Common myeloid progenitor, CD34-positive (primary cell): ENCODE measurements around the gene P2RY14.

ENCODE experiments used
- CTCF ChIA-PET: fragments of 350-600 bp; sonication (Branson Sonifier 250); formaldehyde crosslinking; loops from one replicate; lab custom pipeline; 2021; ENCODE audit warnings: antibody characterized with exemption; lab: Charles Lee
- POLR2A ChIA-PET: fragments of 350-600 bp; sonication (Branson Sonifier 250); formaldehyde crosslinking; loops from one replicate; lab custom pipeline; 2021; ENCODE audit warnings: antibody characterized with exemption; lab: Charles Lee
- DNase-seq, 3 donors: peaks; one replicate each; pipeline versions ENCODE4 v3.0.0 to v3.0.0-alpha.2; 2013
- H3K27ac ChIP-seq, 2 experiments: 1 replicate in 1 of 2; 2 replicates in 1 of 2; pipeline ENCODE4 v1.7.0; 2013; ENCODE audit warnings: inconsistent platforms in 2 of 2, low read length in 2 of 2, mild to moderate bottlenecking in 2 of 2, low read depth in 1 of 2, moderate library complexity in 1 of 2; ENCODE audit not compliant: severe bottlenecking in 2 of 2, insufficient read depth in 1 of 2, poor library complexity in 1 of 2
- H3K27me3 ChIP-seq, 5 experiments: replicated peaks in 2 of 5; 1 replicate in 3 of 5; 2 replicates in 2 of 5; pipeline versions ENCODE4 v1.6.1 to v1.7.0; 2013; ENCODE audit warnings: low read length in 4 of 5, mild to moderate bottlenecking in 2 of 5, moderate library complexity in 2 of 5, inconsistent platforms in 1 of 5; ENCODE audit not compliant: insufficient read depth in 5 of 5, control insufficient read depth in 4 of 5
- H3K36me3 ChIP-seq, 4 experiments: 1 replicate in 2 of 4; 2 replicates in 2 of 4; pipeline versions ENCODE4 v1.6.1 to v1.7.0; 2013; ENCODE audit warnings: low read length in 3 of 4, control low read depth in 1 of 4, mild to moderate bottlenecking in 1 of 4; ENCODE audit not compliant: control insufficient read depth in 4 of 4, insufficient read depth in 4 of 4
- H3K4me1 ChIP-seq, 4 experiments: 1 replicate in 3 of 4; 2 replicates in 1 of 4; pipeline versions ENCODE4 v1.6.1 to v1.7.1; 2013; ENCODE audit warnings: low read length in 3 of 4, mild to moderate bottlenecking in 3 of 4, control low read depth in 1 of 4, inconsistent platforms in 1 of 4, moderate library complexity in 1 of 4; ENCODE audit not compliant: control insufficient read depth in 4 of 4, insufficient read depth in 4 of 4; ENCODE audit errors: control extremely low read depth in 1 of 4
- H3K4me3 ChIP-seq, 7 experiments: 1 replicate in 4 of 7; 2 replicates in 3 of 7; pipeline versions ENCODE4 v1.5.1 to v1.7.0; 2013; ENCODE audit warnings: mild to moderate bottlenecking in 7 of 7, low read length in 6 of 7, moderate library complexity in 6 of 7, inconsistent platforms in 2 of 7, low read depth in 2 of 7, control low read depth in 1 of 7; ENCODE audit not compliant: insufficient read depth in 4 of 7, control insufficient read depth in 1 of 7; ENCODE audit errors: extremely low read depth in 1 of 7
- H3K9me3 ChIP-seq, 5 experiments: 1 replicate in 4 of 5; 2 replicates in 1 of 5; pipeline versions ENCODE4 v1.6.1 to v1.7.1; 2013; ENCODE audit warnings: low read length in 4 of 5, mild to moderate bottlenecking in 2 of 5, inconsistent platforms in 1 of 5, low read depth in 1 of 5, moderate library complexity in 1 of 5; ENCODE audit not compliant: control insufficient read depth in 4 of 5, insufficient read depth in 2 of 5; ENCODE audit errors: control extremely low read depth in 1 of 5
- WGBS: methylation state at CpG from one replicate; pipeline ENCODE4 v1.1.5; 2013; ENCODE audit not compliant: insufficient coverage; 5-methylcytosine and 5-hydroxymethylcytosine counted together

The P2RY14 gene

DNA sequence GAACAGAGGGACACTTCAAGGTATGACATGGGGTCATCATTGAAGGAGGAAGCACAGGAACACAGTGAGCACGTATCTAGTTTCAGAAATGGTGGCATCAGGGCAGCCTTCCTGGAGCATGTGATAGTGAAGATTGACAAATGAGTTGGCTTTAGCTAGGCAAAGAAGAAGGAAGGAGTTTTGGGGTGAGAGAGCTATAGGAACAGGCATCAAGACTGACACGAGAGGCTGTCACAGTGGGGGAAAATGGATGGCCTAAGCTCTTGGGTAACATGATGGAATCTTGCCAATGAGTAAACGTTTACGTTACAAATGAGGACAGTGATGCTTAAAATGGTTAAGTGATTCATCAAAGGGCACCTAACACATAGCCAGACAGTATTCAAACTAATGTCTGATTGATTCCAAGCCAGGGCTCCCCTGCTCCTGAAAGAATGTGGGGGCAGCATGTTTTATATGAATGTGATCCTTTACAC lies 52.2 kb downstream of the P2RY14 start:
- H3K9me3 ChIP-seq: peaks cover 0 to 3% (median 0%) of the 10 kb centered on the region in 5 experiments
- CTCF ChIA-PET: interaction anchor here (0.7 to 13.9 kb wide), 12 partner anchors 9 to 612 kb away, joined by 3 to 227 read pairs (median 12); partner anchors contain the start of gene P2RY14
- H3K27ac ChIP-seq: no peak overlapping the region
- no peak overlapping the region for H3K4me3 ChIP-seq
- POLR2A ChIA-PET: no interaction called here
- DNase-seq: peak in 2 of 3 donors; percentile 34 to 40
- H3K4me1 ChIP-seq: peaks cover 9 to 48% (median 28%) of the 10 kb centered on the region in 4 experiments
- H3K36me3 ChIP-seq: peaks cover 0 to 21% (median 3%) of the 10 kb centered on the region in 4 experiments
- no peaks in the 10 kb centered on the region for H3K27me3 ChIP-seq
- 64% methylated on average over 2 of the region's 4 CpGs for WGBS

DNA sequence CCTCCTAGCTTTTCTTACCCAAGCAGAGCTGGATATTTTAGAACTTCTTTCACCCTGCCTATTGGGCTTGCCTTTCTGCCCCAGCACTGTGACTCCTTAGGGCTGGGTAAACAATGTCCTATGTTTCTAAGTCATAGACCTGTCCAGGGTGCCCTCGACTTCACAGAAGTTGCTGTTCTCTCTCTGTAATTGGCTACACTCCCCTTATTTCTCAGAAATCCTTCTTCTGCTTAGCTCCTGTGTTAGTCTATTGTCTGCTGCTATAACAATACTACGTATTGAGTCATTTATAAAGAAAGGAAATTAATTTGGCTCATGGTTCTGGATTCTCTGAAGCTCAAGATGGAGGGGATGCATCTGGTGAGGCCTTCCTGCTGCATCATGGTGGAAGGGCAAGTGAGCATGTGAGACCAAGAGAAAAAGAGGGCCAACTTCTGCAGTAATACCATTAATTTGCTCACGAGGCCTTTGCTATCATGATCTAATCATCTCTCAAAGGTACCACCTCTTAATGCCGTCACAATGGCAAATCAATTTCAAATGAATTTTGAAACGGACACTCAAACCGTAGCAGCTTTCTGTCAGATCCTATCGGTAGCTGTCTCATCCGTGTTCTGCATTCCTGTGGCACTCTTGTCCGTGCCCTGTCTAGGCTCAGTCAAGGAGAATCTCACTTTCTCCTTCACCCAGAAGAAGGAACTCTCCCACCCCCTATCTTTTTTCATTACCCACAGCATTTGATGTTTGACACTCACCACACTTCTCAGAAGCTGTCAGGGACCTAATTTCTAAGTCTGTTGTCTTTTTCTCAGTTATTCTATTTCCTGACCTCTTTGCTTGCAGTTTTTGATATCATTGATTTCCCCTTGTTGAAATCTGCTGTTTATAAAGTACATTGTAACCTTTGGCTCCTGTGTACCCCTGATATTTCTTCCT lies 53.0 kb downstream of the P2RY14 start:
- ChIA-PET CTCF (interaction anchor here (0.9 to 13.9 kb wide), 13 partner anchors 8 to 613 kb away, joined by 3 to 227 read pairs (median 7); partner anchors contain the start of gene P2RY14), POLR2A (interaction anchor here (0.6 kb wide), 1 partner anchor 53 kb away, joined by 3 read pairs; no protein-coding TSS in a partner anchor)
- Histone ChIP-seq H3K27ac (no peak overlapping the region), H3K36me3 (peaks cover 0 to 28% (median 5%) of the 10 kb centered on the region in 4 experiments), H3K4me1 (peaks cover 6 to 41% (median 24%) of the 10 kb centered on the region in 4 experiments), H3K4me3 (no peak overlapping the region), H3K9me3 (peaks cover 0 to 3% (median 0%) of the 10 kb centered on the region in 5 experiments), H3K27me3 (no peaks in the 10 kb centered on the region)
- DNase-seq: peak in 2 of 3 donors; percentile 38 to 71
- WGBS: 90% methylated on average over 7 of the region's 9 CpGs

DNA sequence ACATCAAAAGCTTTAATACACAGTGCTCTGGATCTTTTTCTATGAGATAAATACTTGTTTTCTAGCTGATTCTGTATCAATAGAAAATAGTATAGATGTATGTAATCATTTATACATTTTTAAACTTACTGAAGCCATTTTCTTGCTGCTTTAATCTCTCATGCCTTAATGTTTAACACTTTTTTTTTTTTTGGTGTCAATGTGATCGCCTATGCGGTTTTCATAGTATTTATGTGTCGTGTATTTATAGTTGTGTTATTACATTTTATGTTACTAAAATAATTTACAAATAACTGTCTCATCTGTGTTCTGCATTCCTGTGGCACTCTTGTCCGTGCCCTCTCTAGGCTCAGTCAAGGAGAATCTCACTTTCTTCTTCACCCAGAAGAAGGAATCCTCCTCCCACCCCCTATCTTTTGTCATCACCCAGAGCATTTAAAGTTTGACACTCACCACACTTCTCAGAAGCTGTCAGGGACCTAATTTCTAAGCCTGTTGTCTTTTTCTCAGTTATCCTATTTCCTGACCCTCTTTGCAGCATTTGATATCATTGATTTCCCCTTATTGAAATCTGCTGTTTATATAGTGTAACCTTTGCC lies 54.0 kb downstream of the P2RY14 start:
- H3K27ac ChIP-seq: no peak overlapping the region
- H3K36me3 ChIP-seq: peaks cover 0 to 31% (median 5%) of the 10 kb centered on the region in 4 experiments
- CTCF ChIA-PET: interaction anchor here (0.7 to 13.9 kb wide), 10 partner anchors 7 to 242 kb away, joined by 3 to 227 read pairs (median 5); partner anchors contain the start of gene P2RY14
- no CpG with 5 or more reads among the region's 4 CpGs for WGBS
- H3K4me3 ChIP-seq: no peak overlapping the region
- POLR2A ChIA-PET: interaction anchor here (0.5 kb wide), 1 partner anchor 50 kb away, joined by 3 read pairs; no protein-coding TSS in a partner anchor
- no peak for DNase-seq
- peaks cover 5 to 37% (median 20%) of the 10 kb centered on the region in 4 experiments for H3K4me1 ChIP-seq
- peaks cover 0 to 3% (median 0%) of the 10 kb centered on the region in 5 experiments for H3K9me3 ChIP-seq
- H3K27me3 ChIP-seq: no peaks in the 10 kb centered on the region

DNA sequence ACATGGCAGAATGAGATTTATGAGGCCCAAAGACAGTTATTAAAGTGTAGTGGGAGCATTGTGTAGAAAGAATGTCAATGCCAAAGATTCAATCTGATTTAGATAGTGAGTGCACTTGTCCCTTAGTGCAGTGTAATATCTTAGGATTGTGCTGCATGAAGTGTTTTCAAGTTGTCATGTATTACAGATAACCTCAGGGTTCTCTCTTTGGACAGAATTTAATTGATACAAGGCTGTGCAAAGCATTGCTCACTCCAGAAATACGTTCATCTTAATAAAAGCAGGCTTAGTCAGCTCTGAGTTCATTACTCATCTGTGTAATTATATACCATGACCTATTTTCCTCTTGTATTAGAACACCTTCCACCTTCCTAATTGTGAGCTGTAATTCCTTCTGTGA lies 59.3 kb downstream of the P2RY14 start:
- ChIA-PET POLR2A (interaction anchor here (1.0 kb wide), 1 partner anchor 21 kb away, joined by 3 read pairs; no protein-coding TSS in a partner anchor), CTCF (interaction anchor here (0.7 to 4.6 kb wide), 4 partner anchors 9 to 375 kb away, joined by 3 to 29 read pairs (median 5); no protein-coding TSS in a partner anchor)
- WGBS: no CpG with 5 or more reads among the region's 1 CpG
- no peak for DNase-seq
- no peak overlapping the region for H3K27ac ChIP-seq
- H3K4me1 ChIP-seq: peaks cover 0 to 5% (median 0%) of the 10 kb centered on the region in 4 experiments
- peaks cover 0 to 3% (median 0%) of the 10 kb centered on the region in 5 experiments for H3K9me3 ChIP-seq
- H3K27me3 ChIP-seq: no peaks in the 10 kb centered on the region
- peaks cover 0 to 28% (median 5%) of the 10 kb centered on the region in 4 experiments for H3K36me3 ChIP-seq
- no peak overlapping the region for H3K4me3 ChIP-seq

DNA sequence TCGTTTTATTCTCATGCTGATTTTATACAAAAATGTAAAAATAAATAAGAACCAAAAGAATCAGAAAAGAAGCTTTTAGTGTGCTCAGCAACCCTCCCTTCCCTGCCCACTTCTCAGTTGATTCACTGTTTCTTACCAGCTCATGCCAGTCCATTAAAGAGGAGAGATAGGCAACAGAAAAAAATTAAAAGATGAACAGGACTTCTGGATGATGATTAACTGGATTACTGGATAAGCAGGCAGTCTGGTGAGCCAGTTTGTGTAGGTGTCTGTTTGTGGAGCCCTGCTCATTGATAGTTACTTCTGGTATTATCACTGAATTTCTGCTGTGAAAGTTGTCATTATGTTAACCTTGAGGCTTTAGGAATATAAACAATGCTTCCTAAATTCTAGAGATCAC lies 60.2 kb downstream of the P2RY14 start:
- no peaks in the 10 kb centered on the region for H3K27me3 ChIP-seq
- no peak for DNase-seq
- peaks cover 0 to 35% (median 6%) of the 10 kb centered on the region in 4 experiments for H3K36me3 ChIP-seq
- H3K4me1 ChIP-seq: peaks cover 0 to 5% (median 0%) of the 10 kb centered on the region in 4 experiments
- CTCF ChIA-PET: interaction anchor here (0.8 to 4.6 kb wide), 2 partner anchors 11 to 61 kb away, joined by 3 to 29 read pairs; no protein-coding TSS in a partner anchor
- H3K4me3 ChIP-seq: no peak overlapping the region
- POLR2A ChIA-PET: interaction anchor here (0.6 kb wide), 1 partner anchor 98 kb away, joined by 3 read pairs; the partner anchor contains the start of gene GPR87
- no peak overlapping the region for H3K27ac ChIP-seq
- WGBS: no CpG with 5 or more reads among the region's 1 CpG
- H3K9me3 ChIP-seq: peaks cover 0 to 3% (median 0%) of the 10 kb centered on the region in 5 experiments
